Left ventricle myocardium inferior (tissue), 1 donor: ENCODE results near the gene SPNS1. TPM values are rescaled to one million over a fixed set of nuclear protein-coding genes. Genes with fewer than 3 reads are reported as not detected.
A peak's percentile ranks its signal among the peaks of the same experiment; 100 is the strongest.
"Not testable (repeated sequence)": the region's sequence is repeated elsewhere in the genome, so short reads cannot be mapped to it uniquely, and the experiment has no call there.

ENCODE experiments used
- DNase-seq: peaks from one replicate; pipeline ENCODE4 v3.0.0-alpha.2; 2020
- H3K27ac ChIP-seq: fragments of 200-600 bp; replicated peaks from 2 replicates; pipeline ENCODE4 v1.8.0; 2021
- H3K27me3 ChIP-seq: fragments of 200-600 bp; 2 replicates; pipeline ENCODE4 v1.8.0; 2021; ENCODE audit warnings: low read depth
- H3K36me3 ChIP-seq: fragments of 200-600 bp; 2 replicates; pipeline ENCODE4 v1.8.0; 2021
- H3K4me1 ChIP-seq: fragments of 200-600 bp; 2 replicates; pipeline ENCODE4 v1.8.0; 2021
- H3K4me3 ChIP-seq: fragments of 200-600 bp; 2 replicates; pipeline ENCODE4 v1.8.0; 2021; ENCODE audit warnings: mild to moderate bottlenecking, moderate library complexity
- H3K9me3 ChIP-seq: fragments of 200-600 bp; replicated peaks from 2 replicates; pipeline ENCODE4 v1.8.0; 2021
- intact Hi-C: fragments of 100-400 bp; cut with micrococcal nuclease; formaldehyde crosslinking; loops from one replicate; pipeline ENCODE4 v1.11.0; 2022
- total RNA-seq: library from RNA; stranded (reverse); fragmentation: NEBNext Ultra II Directional; extraction: Animal tissue kit (Norgen Biotek cat#: 25700); gene quantifications from one replicate; pipeline ENCODE4 v1.2.1, GENCODE V29; 2021
- TF ChIP-seq, protein P1 (sequence below): fragments of 200-600 bp; IDR thresholded peaks from 2 replicates; pipeline ENCODE4 v1.8.0; 2021; ENCODE audit warnings: antibody characterized with exemption, mild to moderate bottlenecking, borderline replicate concordance
- donor health status: DM: no; HTN: yes; CAD: no; lungs with severe emphysema.

The SPNS1 gene
- total RNA-seq, 1 donor from 2014 or later: 16.5 TPM

DNA sequence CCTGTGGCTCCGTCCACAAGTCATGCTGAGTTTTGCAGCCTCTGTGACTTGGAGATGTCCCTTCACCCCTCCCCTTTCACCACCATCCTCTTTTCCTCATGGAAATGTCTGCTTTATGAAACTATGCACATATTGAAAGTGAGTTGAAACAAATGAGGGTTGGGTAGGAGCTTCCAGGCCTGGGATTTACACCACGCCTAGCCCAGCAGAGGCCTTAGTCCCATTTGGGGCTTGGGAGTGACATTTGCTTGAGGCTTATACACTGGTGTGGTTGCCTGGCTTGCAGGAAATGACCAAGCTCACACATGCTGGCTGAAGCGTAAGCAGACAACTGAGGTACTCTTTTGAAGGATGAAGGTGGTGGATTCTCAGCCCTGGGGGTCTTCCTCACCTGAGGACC lies 10.5 kb upstream of the SPNS1 start:
- H3K36me3 ChIP-seq: peaks cover 53% of the 10 kb centered on the region
- intact Hi-C loops: no loop called here

DNA sequence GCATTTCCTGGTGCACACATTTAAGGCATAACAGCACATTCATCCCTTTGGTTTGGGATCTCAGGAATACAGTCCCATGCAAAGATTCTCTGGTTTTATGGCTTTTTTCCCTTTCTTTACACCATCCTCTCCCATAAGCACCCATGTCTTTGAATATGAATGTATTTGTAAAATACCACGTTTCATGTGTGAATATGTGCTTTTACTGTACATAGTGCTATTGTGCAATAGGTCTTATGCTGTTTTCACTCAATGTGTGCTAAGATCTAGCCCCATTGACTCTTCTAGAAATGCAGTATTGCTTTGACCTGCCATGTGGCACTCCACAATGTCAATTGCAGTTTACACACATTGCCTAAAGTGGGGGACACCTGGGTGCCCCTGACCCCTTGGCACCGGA lies 10.1 kb upstream of the SPNS1 start:
- Histone ChIP-seq H3K4me3 (no peak overlapping the region), H3K4me1 (no peaks in the 10 kb centered on the region), H3K27ac (no peak overlapping the region), H3K36me3 (peaks cover 48% of the 10 kb centered on the region), H3K27me3 (no peaks in the 10 kb centered on the region), H3K9me3 (no peaks in the 10 kb centered on the region)
- intact Hi-C loops: no loop called here
- TF ChIP-seq, protein P1, sequence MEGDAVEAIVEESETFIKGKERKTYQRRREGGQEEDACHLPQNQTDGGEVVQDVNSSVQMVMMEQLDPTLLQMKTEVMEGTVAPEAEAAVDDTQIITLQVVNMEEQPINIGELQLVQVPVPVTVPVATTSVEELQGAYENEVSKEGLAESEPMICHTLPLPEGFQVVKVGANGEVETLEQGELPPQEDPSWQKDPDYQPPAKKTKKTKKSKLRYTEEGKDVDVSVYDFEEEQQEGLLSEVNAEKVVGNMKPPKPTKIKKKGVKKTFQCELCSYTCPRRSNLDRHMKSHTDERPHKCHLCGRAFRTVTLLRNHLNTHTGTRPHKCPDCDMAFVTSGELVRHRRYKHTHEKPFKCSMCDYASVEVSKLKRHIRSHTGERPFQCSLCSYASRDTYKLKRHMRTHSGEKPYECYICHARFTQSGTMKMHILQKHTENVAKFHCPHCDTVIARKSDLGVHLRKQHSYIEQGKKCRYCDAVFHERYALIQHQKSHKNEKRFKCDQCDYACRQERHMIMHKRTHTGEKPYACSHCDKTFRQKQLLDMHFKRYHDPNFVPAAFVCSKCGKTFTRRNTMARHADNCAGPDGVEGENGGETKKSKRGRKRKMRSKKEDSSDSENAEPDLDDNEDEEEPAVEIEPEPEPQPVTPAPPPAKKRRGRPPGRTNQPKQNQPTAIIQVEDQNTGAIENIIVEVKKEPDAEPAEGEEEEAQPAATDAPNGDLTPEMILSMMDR: no peak
- DNase-seq: no peak

More for the DNA sequence above, 10.5 kb upstream of the SPNS1 start:
- no peaks in the 10 kb centered on the region for H3K9me3 ChIP-seq
- TF ChIP-seq, protein P1: no peak
- H3K4me3 ChIP-seq: no peak overlapping the region
- DNase-seq: no peak
- H3K4me1 ChIP-seq: no peaks in the 10 kb centered on the region
- no peaks in the 10 kb centered on the region for H3K27me3 ChIP-seq
- no peak overlapping the region for H3K27ac ChIP-seq

DNA sequence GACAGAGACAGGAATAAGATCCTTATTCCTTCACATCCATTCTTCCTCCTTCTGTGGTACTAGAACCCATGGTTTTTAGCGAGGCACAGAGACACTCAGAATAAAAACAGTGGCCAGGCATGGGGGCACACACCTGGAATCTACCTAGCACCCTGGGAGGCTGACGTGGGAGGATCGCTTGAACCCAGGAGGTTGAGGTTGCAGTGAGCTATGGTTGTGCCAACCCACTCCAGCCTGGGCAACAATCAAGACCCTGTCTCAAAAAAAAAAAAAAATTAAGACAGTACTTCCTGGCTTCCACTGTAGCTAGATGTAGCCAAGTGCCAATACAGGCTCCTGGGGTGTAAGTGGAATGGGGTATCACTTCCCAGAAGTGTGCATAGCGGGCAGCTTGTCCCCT lies 7.4 kb upstream of the SPNS1 start:
- no peak for DNase-seq

DNA sequence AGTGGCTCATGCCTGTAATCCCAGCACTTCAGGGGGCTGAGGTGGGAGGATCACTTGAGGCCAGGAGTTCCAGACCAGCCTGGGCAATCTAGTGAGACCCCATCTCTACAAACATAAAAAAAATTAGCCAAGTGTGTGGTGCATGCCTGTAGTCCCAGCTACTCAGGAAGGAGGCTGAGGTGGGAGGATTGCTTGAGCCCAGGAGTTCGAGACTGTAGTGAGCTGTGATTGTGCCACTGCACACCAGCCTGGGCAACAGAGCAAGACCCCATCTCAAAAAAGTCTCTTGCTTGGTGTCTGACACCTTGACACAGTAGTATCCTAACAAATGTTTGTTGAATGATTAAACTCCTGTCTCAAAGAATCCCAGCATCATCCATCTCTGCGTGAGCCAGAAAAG lies 4.9 kb upstream of the SPNS1 start:
- peaks cover 10% of the 10 kb centered on the region for H3K36me3 ChIP-seq
- H3K4me3 ChIP-seq, H3K27me3 ChIP-seq, intact Hi-C loops, DNase-seq, H3K9me3 ChIP-seq, H3K27ac ChIP-seq: not testable (repeated sequence)
- peaks cover 11% of the 10 kb centered on the region for H3K4me1 ChIP-seq

More for the DNA sequence above, 7.4 kb upstream of the SPNS1 start:
- intact Hi-C loops: no loop called here
- Histone ChIP-seq H3K4me3 (no peak overlapping the region), H3K36me3 (peaks cover 32% of the 10 kb centered on the region), H3K27me3 (no peaks in the 10 kb centered on the region), H3K4me1 (no peaks in the 10 kb centered on the region), H3K9me3 (no peaks in the 10 kb centered on the region), H3K27ac (no peak overlapping the region)
- TF ChIP-seq, protein P1: no peak

DNA sequence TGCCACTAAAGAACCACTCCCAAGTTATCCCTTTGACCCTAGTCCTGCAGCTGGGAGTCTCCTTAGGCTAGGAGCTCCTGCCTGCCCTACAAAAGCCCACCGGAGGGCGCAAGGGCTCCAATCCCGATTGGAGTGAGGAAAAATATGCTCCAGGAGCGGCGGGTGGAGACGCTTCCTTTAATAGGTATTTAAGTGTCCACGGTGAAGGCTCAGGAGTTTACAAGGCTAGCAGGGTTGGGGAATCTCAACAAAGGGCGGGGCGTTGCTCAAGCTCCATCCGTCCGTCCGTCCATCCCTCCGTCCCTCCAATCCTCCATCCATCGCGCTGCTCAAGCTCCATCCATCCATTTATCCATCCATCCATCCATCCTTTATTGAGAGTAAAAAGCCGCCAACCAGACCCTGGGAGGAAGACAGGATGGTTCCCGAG lies 556 bp upstream of the SPNS1 start:
- DNase-seq: peak; percentile 40
- H3K27ac ChIP-seq: peak overlapping the region; percentile 89
- H3K4me1 ChIP-seq: peaks cover 28% of the 10 kb centered on the region
- H3K27me3 ChIP-seq: no peaks in the 10 kb centered on the region
- H3K9me3 ChIP-seq: no peaks in the 10 kb centered on the region
- peaks cover 24% of the 10 kb centered on the region for H3K36me3 ChIP-seq
- intact Hi-C loops: no loop called here
- H3K4me3 ChIP-seq: peak overlapping the region; percentile 96
- TF ChIP-seq, protein P1: peak; percentile 67

DNA sequence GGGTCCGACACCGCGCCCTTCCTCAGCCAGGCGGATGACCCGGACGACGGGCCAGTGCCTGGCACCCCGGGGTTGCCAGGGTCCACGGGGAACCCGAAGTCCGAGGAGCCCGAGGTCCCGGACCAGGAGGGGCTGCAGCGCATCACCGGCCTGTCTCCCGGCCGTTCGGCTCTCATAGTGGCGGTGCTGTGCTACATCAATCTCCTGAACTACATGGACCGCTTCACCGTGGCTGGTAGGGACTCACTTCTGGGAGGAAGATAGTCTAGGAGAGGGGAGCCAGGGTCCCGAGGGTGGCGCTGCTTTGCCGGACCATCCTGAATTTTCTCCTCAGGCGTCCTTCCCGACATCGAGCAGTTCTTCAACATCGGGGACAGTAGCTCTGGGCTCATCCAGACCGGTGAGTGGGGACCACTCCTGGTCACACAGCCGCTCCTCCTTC lies 601 bp downstream of the SPNS1 start:
- no peak for DNase-seq
- peak overlapping the region; percentile 89 for H3K27ac ChIP-seq
- H3K4me1 ChIP-seq: peaks cover 28% of the 10 kb centered on the region
- peaks cover 36% of the 10 kb centered on the region for H3K36me3 ChIP-seq
- TF ChIP-seq, protein P1: no peak
- peak overlapping the region; percentile 96 for H3K4me3 ChIP-seq
- intact Hi-C loops: no loop called here
- H3K9me3 ChIP-seq: no peaks in the 10 kb centered on the region
- H3K27me3 ChIP-seq: no peaks in the 10 kb centered on the region
